Suprapubic skin (tissue), 4 donors: ENCODE results near the gene MBP. TPM values are rescaled to one million over a fixed set of nuclear protein-coding genes. Genes with fewer than 3 reads are reported as not detected.

ENCODE experiments used
- DNase-seq, 2 donors: peaks; one replicate each; pipeline ENCODE4 v3.0.0-alpha.2; 2019; ENCODE audit warnings: low spot score in 2 of 2
- H3K27ac ChIP-seq: fragments of 200-600 bp; sonication (generic); one replicate; pipeline ENCODE4 v1.5.1; 2019
- H3K27me3 ChIP-seq: fragments of 200-600 bp; sonication (generic); one replicate; pipeline ENCODE4 v1.5.1; 2019
- H3K36me3 ChIP-seq: fragments of 200-600 bp; sonication (generic); one replicate; pipeline ENCODE4 v1.5.1; 2019
- H3K4me1 ChIP-seq: fragments of 200-600 bp; sonication (generic); one replicate; pipeline ENCODE4 v1.5.1; 2019
- H3K4me3 ChIP-seq: fragments of 200-600 bp; sonication (generic); one replicate; pipeline ENCODE4 v1.5.1; 2019; ENCODE audit warnings: mild to moderate bottlenecking
- H3K9me3 ChIP-seq: fragments of 200-600 bp; sonication (generic); one replicate; pipeline ENCODE4 v1.5.1; 2019
- CTCF ChIP-seq, 2 donors: fragments of 200-600 bp in 1 of 2; fragments of 450-650 bp in 1 of 2; sonication (generic) in 1 of 2; IDR thresholded peaks; one replicate each; pipeline ENCODE4 v1.5.1; 2016 to 2019; ENCODE audit warnings: antibody characterized with exemption in 2 of 2, mild to moderate bottlenecking in 1 of 2, moderate library complexity in 1 of 2
- EP300 ChIP-seq: sonication (generic); formaldehyde crosslinking; IDR thresholded peaks from one replicate; pipeline ENCODE4 v1.6.1; 2017; ENCODE audit warnings: antibody characterized with exemption
- POLR2A ChIP-seq, 2 donors: fragments of 450-650 bp; IDR thresholded peaks; one replicate each; pipeline ENCODE4 v1.6.1; 2017; ENCODE audit warnings: antibody characterized with exemption in 2 of 2, mild to moderate bottlenecking in 2 of 2, moderate library complexity in 2 of 2
- POLR2AphosphoS5 ChIP-seq, 3 donors: sonication (generic); formaldehyde crosslinking; IDR thresholded peaks; one replicate each; pipeline ENCODE4 v1.6.1; 2017; ENCODE audit warnings: antibody characterized with exemption in 3 of 3
- WGBS: methylation state at CpG from one replicate; pipeline ENCODE4 v1.1.5; 2018; 5-methylcytosine and 5-hydroxymethylcytosine counted together
- total RNA-seq, 4 donors: library from RNA; depleted of rRNA; stranded (reverse); fragments of >200 nt; gene quantifications; one replicate each; pipeline ENCODE4 v1.1.0, GENCODE V29; 2016

The MBP gene
- total RNA-seq, 4 donors from 2014 or later = 37.0 to 100 (median 69.3) TPM

GRCh38 chr18:76938619-76939018, 194.0 kb downstream of the MBP start:
- TF ChIP-seq POLR2AphosphoS5 (IDR thresholded peaks at IDR 0.05) (no peak), CTCF (IDR thresholded peaks at IDR 0.05) (no peak), POLR2A (IDR thresholded peaks at IDR 0.05) (no peak), EP300 (no peak)
- no peaks in the 10 kb centered on the region for H3K27me3 ChIP-seq
- no peaks in the 10 kb centered on the region for H3K4me1 ChIP-seq
- no peak overlapping the region for H3K4me3 ChIP-seq
- 86% methylated on average over 11 of the region's 12 CpGs for WGBS
- no peaks in the 10 kb centered on the region for H3K9me3 ChIP-seq
- no peak overlapping the region for H3K27ac ChIP-seq
- H3K36me3 ChIP-seq = peaks cover 59% of the 10 kb centered on the region
- no peak for DNase-seq

GRCh38 chr18:76937597-76937996, 195.0 kb downstream of the MBP start:
- Histone ChIP-seq H3K4me3 (no peak overlapping the region), H3K27ac (no peak overlapping the region), H3K36me3 (peaks cover 66% of the 10 kb centered on the region), H3K9me3 (no peaks in the 10 kb centered on the region), H3K4me1 (no peaks in the 10 kb centered on the region), H3K27me3 (no peaks in the 10 kb centered on the region)
- WGBS = 76% methylated on average over 1 of the region's 1 CpG
- no peak for DNase-seq
- no peak for TF ChIP-seq POLR2AphosphoS5 (IDR thresholded peaks at IDR 0.05)
- no peak for TF ChIP-seq EP300
- TF ChIP-seq CTCF (IDR thresholded peaks at IDR 0.05) = no peak
- TF ChIP-seq POLR2A (IDR thresholded peaks at IDR 0.05) = no peak

GRCh38 chr18:76936877-76937276, 195.7 kb downstream of the MBP start:
- H3K9me3 ChIP-seq = no peaks in the 10 kb centered on the region
- TF ChIP-seq POLR2AphosphoS5 (IDR thresholded peaks at IDR 0.05) (no peak), POLR2A (IDR thresholded peaks at IDR 0.05) (no peak), CTCF (IDR thresholded peaks at IDR 0.05) (no peak), EP300 (no peak)
- H3K27me3 ChIP-seq = no peaks in the 10 kb centered on the region
- H3K27ac ChIP-seq = no peak overlapping the region
- 98% methylated on average over 11 of the region's 11 CpGs for WGBS
- H3K4me3 ChIP-seq = no peak overlapping the region
- H3K36me3 ChIP-seq = peaks cover 72% of the 10 kb centered on the region
- H3K4me1 ChIP-seq = no peaks in the 10 kb centered on the region
- no peak for DNase-seq

GRCh38 chr18:76935722-76936337, 196.8 kb downstream of the MBP start:
- WGBS = 88% methylated on average over 10 of the region's 18 CpGs
- Histone ChIP-seq H3K9me3 (no peaks in the 10 kb centered on the region), H3K27me3 (no peaks in the 10 kb centered on the region), H3K27ac (no peak overlapping the region), H3K36me3 (peaks cover 74% of the 10 kb centered on the region), H3K4me3 (no peak overlapping the region), H3K4me1 (no peaks in the 10 kb centered on the region)
- TF ChIP-seq CTCF (IDR thresholded peaks at IDR 0.05) = no peak
- TF ChIP-seq EP300 = no peak
- no peak for TF ChIP-seq POLR2AphosphoS5 (IDR thresholded peaks at IDR 0.05)
- TF ChIP-seq POLR2A (IDR thresholded peaks at IDR 0.05) = no peak
- peak in 1 of 2 donors; percentile 49 for DNase-seq

- Histone ChIP-seq H3K4me1 (no peaks in the 10 kb centered on the region), H3K27me3 (no peaks in the 10 kb centered on the region), H3K9me3 (no peaks in the 10 kb centered on the region), H3K27ac (no peak overlapping the region), H3K36me3 (peaks cover 73% of the 10 kb centered on the region), H3K4me3 (no peak overlapping the region)
- WGBS = 82% methylated on average over 11 of the region's 11 CpGs
- DNase-seq = no peak
- TF ChIP-seq POLR2AphosphoS5 (IDR thresholded peaks at IDR 0.05) = no peak
- no peak for TF ChIP-seq CTCF (IDR thresholded peaks at IDR 0.05)
- TF ChIP-seq EP300 = no peak
- TF ChIP-seq POLR2A (IDR thresholded peaks at IDR 0.05) = no peak
Observed at GRCh38 chr18:76932026-76932819, 200.4 kb downstream of the MBP start.
